Measurements from ENCODE around the gene HS6ST3. TPM values are rescaled to one million over a fixed set of nuclear protein-coding genes. Genes with fewer than 3 reads are reported as not detected.

HS6ST3 gene
- total RNA-seq, 1 experiment from 2014 or later, result 0.03 TPM

GRCh38 chr13:96844195-96844594 lies 754.3 kb downstream of the HS6ST3 start:
- no peak for DNase-seq (ENCODE audit: low read depth, low spot score)
- in situ Hi-C loops (cut with HindIII; ENCODE audit: low pct_unique_long_range_greater_than_20kb, low sequenced_read_pairs), result no loop called here

- DNase-seq (ENCODE audit: low read depth, low spot score), result no peak
- in situ Hi-C loops (cut with HindIII; ENCODE audit: low pct_unique_long_range_greater_than_20kb, low sequenced_read_pairs), result no loop called here
These were observed 754.7 kb downstream of the HS6ST3 start for GRCh38 chr13:96844616-96845015.

GRCh38 chr13:96848286-96848685 lies 758.4 kb downstream of the HS6ST3 start:
- DNase-seq (ENCODE audit: low read depth, low spot score), result no peak
- in situ Hi-C loops (cut with HindIII; ENCODE audit: low pct_unique_long_range_greater_than_20kb, low sequenced_read_pairs), result no loop called here

- in situ Hi-C loops (cut with HindIII; ENCODE audit: low pct_unique_long_range_greater_than_20kb, low sequenced_read_pairs), result no loop called here
- no peak for DNase-seq (ENCODE audit: low read depth, low spot score)
These were observed 759.2 kb downstream of the HS6ST3 start for GRCh38 chr13:96849091-96849490.

- in situ Hi-C loops (cut with HindIII; ENCODE audit: low pct_unique_long_range_greater_than_20kb, low sequenced_read_pairs), result no loop called here
- DNase-seq (ENCODE audit: low read depth, low spot score), result no peak
These were observed 760.7 kb downstream of the HS6ST3 start for GRCh38 chr13:96850538-96851145.

- no peak for DNase-seq (ENCODE audit: low read depth, low spot score)
- in situ Hi-C loops (cut with HindIII; ENCODE audit: low pct_unique_long_range_greater_than_20kb, low sequenced_read_pairs), result no loop called here
These were observed 762.0 kb downstream of the HS6ST3 start for GRCh38 chr13:96851856-96852445.

GRCh38 chr13:96858133-96858826 lies 768.4 kb downstream of the HS6ST3 start:
- in situ Hi-C loops (cut with HindIII; ENCODE audit: low pct_unique_long_range_greater_than_20kb, low sequenced_read_pairs), result no loop called here
- DNase-seq (ENCODE audit: low read depth, low spot score), result no peak

GRCh38 chr13:96860882-96861281 lies 771.0 kb downstream of the HS6ST3 start:
- DNase-seq (ENCODE audit: low read depth, low spot score), result no peak
- in situ Hi-C loops (cut with HindIII; ENCODE audit: low pct_unique_long_range_greater_than_20kb, low sequenced_read_pairs), result no loop called here

- in situ Hi-C loops (cut with HindIII; ENCODE audit: low pct_unique_long_range_greater_than_20kb, low sequenced_read_pairs), result no loop called here
- DNase-seq (ENCODE audit: low read depth, low spot score), result no peak
These were observed 772.2 kb downstream of the HS6ST3 start for GRCh38 chr13:96862093-96862492.

- in situ Hi-C loops (cut with HindIII; ENCODE audit: low pct_unique_long_range_greater_than_20kb, low sequenced_read_pairs), result no loop called here
- DNase-seq (ENCODE audit: low read depth, low spot score), result no peak
These were observed 773.1 kb downstream of the HS6ST3 start for GRCh38 chr13:96862999-96863398.

GRCh38 chr13:96871469-96871868 lies 781.6 kb downstream of the HS6ST3 start:
- DNase-seq (ENCODE audit: low read depth, low spot score), result no peak

GRCh38 chr13:96880419-96880818 lies 790.5 kb downstream of the HS6ST3 start:
- in situ Hi-C loops (cut with HindIII; ENCODE audit: low pct_unique_long_range_greater_than_20kb, low sequenced_read_pairs), result no loop called here
- DNase-seq (ENCODE audit: low read depth, low spot score), result no peak

More at GRCh38 chr13:96871469-96871868, 781.6 kb downstream of the HS6ST3 start:
- in situ Hi-C loops (cut with HindIII; ENCODE audit: low pct_unique_long_range_greater_than_20kb, low sequenced_read_pairs), result no loop called here

Other genes with a start within 250 kb of the HS6ST3 start
- gene UGGT2, start 36.7 kb upstream of the HS6ST3 start, total RNA-seq (2014; rRNA removed; shearing (Covaris generic)), result 49.5 and 51.2 TPM in 2 replicates